Lower leg skin (tissue), 3 donors: ENCODE data around the gene TRAF3.

Experiments
- CTCF ChIP-seq, 3 donors: fragments of 450-650 bp; IDR thresholded peaks; one replicate each; pipeline ENCODE4 v1.5.1; 2016; ENCODE audit warnings: antibody characterized with exemption in 3 of 3, mild to moderate bottlenecking in 3 of 3, moderate library complexity in 2 of 3
- POLR2A ChIP-seq, 2 donors: fragments of 450-650 bp; IDR thresholded peaks; one replicate each; pipeline ENCODE4 v1.6.1; 2016 to 2017; ENCODE audit warnings: antibody characterized with exemption in 2 of 2, mild to moderate bottlenecking in 1 of 2, moderate library complexity in 1 of 2

GRCh38 chr14:102835959-102836358, 58.7 kb downstream of the TRAF3 start:
- TF ChIP-seq CTCF (IDR thresholded peaks at IDR 0.05) (no peak), POLR2A (IDR thresholded peaks at IDR 0.05) (no peak)
